GM19397 (cell line): Measurements from ENCODE around the gene TEX30.

Experiments used
- ATAC-seq: cut with Tn5 transposase; IDR thresholded peaks from one replicate; pipeline ENCODE4 v1.9.1; 2021; ENCODE audit warnings: mild to moderate bottlenecking, moderate library complexity; ENCODE audit not compliant: unreplicated experiment

TEX30 gene

DNA sequence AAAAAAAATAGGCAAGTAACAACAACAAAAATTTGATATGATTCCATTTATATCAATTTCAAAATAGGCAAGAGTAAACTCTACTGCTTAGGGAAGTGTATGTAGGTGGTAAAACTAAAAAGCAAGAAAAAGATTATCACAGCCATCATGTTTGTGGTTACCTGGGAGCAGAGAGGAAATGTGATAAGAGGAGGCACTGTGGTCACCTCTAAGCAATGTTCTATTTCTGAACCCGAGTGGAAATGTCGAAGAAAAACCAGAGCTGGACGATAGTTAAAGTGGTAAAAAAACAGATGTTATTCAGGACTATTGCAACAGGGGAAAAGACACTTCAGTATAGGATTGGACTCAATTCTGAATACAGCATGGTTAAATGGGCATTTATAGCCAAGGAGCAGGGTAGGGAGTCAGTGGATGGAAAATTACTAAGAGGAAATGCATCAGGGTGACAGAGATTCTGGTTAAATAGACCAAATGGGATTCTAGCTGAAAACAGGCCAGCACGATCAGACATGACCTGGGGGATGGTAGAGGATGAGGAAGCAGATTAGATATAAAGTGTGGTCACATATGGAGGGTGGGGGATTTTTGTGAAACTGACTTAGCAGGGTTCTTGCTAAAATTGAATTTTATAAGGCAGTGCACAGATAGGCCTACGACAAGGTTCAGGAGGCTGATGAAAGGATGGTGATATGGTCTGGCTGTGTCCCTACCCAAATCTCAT is 6.0 kb upstream of the TEX30 start:
- no peak for ATAC-seq

DNA sequence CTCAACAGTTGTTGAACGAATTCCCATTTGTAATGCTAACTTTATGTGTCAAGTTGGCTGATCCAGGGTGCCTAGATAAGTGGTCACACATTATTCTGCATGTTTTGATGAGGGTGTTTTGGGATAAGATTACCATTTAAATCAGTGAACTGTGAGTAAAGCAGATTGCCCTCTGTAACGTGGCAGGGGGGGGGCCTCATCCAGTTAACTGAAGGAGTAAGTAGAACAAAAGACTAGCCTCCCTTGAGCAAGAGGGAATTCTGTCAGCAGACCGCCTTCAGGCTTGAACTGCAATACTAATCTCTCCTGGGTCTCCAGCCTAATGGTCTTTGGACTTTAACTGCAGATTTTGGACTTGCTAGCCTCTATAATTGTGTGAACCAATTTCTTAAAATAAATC is 4.2 kb upstream of the TEX30 start:
- ATAC-seq = no peak

DNA sequence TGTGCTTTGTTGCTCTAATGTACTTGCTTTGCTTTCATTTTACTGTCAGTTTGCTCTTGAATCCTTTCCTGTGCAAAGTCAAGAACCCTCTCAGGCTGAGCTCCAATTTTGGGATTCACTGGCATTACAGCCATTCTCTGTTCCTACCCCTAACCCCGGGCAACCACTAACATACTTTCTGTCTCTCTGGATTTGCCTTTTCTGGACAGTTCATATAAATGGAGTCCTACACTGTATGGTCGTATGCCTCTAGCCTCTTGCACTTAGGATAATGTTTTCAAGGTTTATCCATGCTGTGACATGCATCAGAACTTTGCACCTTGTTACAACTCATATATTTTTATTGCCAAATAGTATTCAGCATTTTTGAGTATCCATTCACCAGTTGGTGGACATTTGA is 2.7 kb upstream of the TEX30 start:
- no peak for ATAC-seq

DNA sequence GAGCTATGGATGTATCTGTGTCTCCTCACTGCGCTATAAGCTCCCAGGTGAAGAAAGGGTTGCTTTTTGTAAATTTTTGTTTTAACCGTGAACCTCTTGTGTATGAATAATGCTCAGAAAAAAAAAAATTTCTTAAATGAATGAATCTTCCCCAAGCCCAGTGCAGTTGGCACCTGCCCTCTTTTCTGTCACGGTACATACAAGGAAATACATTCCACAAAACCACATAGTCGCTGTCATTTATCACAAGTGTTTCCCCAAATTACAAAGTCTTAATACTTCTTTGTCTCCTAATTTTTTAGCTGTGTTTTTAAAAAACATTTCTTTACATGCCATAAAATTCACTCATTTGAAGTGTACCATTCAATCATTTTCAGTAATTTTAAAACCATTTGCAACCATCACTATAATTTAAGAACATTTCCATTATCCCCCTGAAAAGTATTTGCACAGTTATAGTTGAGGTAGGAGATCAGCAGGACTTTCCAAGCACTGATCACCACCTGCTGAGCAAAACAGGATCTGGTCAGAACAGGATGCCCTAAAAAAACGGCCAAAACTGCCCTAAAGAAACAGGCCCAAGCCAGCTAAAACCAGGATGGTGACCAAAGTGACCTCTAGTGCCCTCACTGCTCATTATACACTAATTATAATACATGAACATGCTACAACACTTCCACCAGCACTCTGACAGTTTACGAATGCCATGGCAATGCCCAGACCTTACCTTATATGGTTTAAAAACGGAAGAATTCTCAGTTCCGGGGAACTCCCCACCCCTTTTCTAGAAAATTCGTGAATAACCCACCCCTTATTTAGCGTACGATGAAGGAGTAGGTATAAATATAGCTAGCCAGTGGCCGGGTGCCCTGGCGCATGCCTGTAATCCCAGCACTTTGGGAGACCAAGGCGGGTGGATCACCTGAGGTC is 1.3 kb upstream of the TEX30 start:
- ATAC-seq = no peak

DNA sequence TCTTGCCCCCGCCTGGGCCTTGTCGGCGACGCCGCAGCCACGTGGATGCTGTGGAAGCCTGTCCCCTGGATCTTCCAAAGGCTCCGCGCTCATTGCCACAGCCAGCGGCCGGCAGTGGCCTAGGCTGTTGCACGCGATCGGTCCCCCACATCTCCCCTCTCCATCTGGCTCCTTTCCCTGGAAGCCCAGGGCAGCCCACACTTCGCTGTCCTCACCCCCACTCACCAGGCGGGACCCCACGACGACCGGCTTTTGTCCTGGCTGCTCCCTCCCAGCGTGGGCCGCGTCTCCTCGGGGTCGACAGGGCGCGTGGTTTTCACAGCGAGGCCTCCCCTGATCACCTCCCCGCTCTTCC is 605 bp upstream of the TEX30 start:
- no peak for ATAC-seq

DNA sequence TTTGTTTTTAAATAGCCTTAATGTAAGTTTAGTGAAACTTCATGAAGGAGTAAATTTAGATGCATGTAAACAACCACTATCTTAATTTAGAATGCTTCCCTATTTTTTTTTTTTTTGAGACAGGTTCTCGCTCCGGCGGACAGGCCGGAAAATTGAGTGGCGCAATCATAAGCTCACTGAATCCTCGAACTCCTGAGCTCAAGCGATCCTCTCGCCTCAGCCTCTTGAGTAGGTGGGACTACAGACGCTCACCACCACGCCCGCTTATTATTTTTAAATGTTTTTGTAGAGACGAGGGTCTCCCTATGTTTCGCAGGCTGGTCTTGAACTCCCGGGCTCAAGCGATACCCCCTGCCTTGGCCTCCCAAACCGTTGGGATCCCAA is 1.6 kb downstream of the TEX30 start:
- no peak for ATAC-seq

DNA sequence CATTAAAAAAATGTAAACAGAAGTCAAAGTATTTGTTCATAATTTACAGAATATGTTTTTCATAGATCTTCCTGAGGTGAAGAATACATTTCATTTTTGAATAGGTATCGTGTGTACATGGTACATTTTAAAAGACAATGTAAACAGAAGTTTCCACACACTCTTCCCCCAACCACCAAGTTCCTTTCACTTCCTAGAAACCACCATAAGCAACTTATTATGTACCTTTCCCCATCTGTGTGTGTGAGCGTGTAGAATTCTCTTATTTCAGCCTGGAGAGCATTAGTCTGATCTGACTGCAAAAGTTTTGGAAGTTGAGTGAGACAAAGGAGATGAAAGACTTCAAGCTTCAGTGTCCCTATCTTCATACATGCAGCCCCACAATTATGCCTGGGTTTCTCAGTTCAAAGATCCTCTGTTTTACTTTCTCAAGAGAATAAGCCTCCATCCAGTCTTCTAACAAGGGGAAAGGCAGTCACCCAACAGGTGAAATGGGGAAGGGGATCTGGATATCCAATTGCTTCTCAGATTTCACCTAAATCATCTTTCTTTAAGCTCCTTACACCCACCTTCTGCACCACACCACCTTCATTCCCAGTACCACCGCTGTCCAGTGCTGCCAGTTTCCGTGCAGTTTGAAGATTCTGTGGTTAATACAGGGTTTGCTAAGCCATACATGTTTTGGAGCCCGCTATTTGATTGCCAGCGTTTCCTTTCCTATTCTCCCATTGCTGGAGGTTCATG is 2.1 kb downstream of the TEX30 start:
- no peak for ATAC-seq

DNA sequence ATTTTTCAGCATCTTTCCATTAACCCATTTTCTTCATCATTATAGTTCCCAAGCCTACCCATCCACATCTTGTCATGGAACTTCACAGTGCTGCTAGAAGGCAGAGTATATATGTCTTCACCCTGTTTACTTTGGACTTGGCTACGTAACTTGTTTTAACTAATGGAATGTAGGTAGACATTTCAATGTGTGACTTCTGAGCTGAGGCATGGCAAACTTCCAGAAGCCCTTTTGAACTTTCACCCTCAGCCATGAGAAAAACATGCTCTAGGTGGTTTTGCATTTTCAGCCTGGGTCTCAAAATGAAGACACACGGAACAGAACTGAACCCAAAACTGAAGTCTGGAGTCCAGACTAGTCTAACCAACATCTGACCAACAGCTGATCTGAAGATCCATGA is 3.2 kb downstream of the TEX30 start:
- ATAC-seq = no peak

DNA sequence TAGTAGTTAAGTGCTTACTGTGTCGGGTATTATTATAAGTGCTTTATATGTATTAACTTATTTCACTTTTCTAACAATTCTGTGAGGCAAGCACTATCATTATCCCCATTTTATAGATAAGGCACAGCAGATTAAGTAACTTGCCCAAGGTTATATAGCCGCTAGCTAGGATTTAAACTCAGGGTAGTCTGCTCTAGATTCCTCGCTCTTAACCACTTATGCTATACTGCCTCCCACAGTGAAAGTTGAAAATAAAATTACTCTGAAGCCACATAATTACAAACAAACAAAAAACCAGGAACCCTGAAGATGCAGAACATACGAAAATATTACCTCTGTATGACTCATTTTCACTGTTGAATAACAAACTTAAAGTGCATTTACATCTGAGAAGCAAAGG is 3.9 kb downstream of the TEX30 start:
- no peak for ATAC-seq

DNA sequence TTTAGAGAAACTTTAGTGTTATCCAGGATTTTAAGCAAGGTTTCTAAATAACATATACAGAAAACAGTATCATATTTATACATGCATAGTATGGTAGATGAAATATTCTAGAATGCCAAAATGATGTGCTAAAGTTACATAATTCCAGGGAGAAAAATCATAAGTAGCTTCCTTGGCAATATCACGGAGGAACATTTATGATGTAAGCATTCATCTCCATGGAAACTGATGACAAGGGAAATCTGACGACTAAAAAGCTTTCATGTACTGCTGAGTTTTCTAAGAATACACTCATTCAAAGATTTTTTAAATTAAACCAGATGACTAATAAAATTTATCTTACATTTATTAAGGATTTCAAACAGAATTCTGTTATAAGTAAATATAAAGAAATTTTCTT is 4.7 kb downstream of the TEX30 start:
- no peak for ATAC-seq

DNA sequence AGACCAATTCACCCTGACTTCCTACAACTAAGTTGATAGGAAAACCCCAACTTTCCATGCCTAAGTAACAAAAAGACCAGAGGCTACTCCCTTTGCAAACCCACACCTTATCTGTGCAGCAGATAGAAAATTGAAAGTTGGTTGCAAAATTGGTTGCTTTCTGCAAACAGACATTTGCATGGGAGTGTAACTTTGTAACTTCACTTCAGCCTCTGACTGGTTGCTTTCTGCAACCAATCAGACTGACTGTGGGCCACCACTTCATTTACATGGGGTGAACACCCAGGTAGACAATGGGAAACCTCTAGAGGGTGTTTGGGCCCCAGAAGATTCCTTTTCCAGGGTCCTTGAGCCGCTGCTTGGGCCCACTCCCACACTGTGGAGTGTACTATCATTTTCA is 9.8 kb downstream of the TEX30 start:
- ATAC-seq = no peak

DNA sequence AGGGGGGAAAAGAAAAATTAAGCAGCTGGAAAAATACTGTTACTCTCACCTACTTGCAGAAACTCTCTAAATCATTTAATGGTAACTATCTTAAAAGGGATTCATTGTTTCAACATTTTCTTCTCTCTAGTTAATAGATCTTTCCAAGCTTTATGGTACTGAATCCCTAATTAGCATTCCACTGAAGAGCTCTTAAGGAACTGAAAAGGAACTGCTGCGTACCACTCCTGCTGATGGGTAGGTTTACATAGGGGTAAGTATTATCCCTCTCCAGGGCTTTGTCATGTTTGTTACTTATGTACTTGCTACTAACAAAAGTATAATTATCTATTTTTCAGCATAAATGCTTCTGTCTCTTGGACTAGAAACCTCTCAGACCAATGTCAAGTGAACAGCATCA is 12.5 kb downstream of the TEX30 start:
- no peak for ATAC-seq

DNA sequence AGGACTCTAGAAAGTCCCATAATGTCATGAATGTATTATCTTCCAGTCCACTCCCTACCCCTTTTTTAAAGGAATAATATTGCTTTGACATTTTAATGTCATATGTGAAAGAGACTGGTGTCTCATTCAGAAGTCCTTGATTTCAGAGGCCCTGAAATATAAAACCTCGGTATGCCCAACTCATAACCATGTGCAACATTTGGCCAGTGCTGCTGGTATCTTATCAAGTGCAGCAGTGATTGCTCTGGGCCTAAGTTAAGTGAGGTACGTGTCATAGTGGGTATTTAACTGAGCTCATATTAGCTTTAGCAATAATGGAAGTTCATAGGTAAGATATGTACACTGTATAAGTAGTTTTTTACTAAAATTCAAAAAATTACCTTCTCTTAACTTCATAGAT is 14.7 kb downstream of the TEX30 start:
- no peak for ATAC-seq

DNA sequence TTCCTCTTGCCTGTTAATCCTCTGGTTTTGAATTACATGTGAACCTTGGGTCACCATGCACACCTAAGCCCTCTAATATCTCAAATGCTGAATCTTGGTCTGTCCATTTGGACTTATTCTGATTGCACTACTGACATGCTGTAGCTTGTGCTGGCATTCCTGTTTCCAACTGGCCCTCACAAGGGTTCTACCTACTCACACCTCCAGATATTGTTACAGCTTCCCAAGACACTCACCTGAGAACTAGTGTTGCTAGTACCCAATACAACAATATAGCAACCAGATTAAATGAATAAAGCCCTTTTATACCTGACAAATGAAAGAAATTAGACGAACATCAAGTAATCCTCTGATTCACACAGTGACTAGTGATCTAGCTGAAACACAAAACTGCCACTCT is 16.6 kb downstream of the TEX30 start:
- no peak for ATAC-seq

DNA sequence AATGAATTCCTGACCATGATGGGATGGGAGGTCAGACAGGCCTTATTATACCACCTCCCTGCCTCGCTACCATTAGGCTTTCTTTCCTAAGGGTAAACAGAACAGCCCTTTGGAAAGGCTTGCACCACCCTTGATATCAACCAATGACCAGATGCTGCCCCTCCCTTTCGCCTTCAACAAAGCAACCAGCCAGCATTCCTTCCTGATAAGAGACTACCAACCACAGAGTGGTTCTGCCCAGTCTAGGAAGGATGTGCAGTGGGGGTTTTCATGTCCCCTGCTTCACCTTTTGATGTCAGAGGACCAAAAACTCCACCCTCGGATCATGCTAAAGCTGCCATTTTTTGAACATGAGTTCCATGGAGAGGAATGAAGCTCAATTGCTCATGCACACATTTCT is 21.7 kb downstream of the TEX30 start:
- ATAC-seq = no peak

DNA sequence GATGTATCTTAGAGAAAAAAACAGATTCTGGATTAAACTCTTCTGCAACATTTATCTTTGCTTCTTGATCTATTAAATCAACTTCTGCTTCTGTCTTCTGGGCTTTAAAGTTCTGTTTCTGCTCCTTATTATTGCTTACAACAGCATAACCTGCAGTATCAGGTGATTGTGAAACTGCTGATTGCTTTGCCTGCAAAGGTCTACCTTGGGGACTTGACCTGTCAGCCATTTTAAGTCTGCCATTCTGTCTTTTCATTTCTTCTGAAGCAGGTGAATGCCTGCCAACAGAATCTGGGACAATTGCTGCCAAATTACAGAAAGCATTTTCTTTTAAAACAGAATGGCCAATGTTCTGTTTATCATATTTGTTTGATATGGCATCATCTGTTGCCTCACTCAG is 31.1 kb downstream of the TEX30 start:
- ATAC-seq = no peak

DNA sequence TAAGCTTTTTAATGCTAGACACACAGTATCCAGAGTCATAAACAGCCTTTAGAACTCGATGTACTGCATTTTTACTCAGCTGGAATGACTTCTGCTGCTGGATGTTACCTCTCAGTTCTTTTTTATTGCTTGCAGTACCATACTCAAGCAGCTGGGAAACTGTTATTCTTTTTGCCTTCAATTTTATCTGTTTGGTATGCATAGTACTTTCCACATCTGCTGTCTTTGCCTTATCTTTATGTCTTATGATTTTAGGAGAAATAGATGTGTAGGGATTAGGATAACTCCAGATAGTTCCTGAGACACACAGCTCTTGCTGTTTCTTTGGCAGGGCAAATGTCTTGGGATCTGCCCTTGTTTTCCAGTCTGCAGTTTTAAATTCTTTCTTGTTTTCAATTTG is 31.5 kb downstream of the TEX30 start:
- no peak for ATAC-seq

DNA sequence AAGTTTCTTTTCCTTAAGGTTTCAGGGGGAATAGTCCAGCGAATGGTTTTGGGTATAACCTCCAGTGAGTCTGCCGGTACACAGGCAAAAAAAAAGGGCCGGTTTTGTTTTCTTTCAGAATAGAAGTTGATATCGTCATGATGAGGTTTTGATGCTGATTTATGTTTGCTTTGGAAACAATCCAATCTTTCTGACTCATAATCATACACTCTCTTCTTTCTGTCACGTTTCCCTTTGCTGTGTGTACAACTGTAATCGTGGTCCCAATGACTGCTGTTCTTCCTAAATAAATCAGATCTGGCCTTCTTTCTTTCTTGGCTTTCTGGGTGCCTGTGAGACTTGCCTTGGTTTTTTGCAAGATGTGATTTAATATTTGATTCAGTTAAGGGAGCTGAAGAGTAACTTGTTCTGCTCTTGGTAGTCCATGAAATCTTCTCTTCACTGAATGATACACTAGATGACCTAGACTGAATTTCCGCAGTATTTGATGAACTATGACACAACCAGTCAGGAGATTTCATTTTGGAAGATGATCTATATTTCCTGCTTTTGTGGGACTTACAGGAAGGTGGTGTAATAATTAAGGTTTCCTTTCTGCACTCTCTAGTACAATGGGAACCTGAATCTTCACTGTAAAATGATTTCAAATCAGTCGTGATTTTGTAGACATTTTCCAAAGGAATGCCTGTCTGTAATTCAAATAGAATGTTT is 43.9 kb downstream of the TEX30 start:
- ATAC-seq = no peak

DNA sequence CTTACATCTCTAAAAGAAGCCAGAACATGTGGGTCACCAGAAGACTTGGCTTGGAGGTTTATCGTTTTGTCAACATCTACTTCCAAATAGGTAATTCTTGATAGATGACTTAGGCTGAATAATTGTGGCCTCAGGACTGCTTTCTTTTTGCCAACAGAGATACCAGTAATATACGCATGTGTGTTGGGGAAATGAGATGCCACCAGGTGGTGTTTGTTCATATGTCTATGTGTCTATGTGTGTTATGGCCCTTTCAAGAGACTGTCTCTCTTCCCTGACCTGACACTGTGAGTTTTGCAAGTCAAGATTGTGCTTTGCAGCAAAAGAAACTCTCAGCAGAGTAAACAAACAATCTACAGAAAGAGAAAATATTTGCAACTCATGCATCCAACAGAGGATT is 47.2 kb downstream of the TEX30 start:
- no peak for ATAC-seq

DNA sequence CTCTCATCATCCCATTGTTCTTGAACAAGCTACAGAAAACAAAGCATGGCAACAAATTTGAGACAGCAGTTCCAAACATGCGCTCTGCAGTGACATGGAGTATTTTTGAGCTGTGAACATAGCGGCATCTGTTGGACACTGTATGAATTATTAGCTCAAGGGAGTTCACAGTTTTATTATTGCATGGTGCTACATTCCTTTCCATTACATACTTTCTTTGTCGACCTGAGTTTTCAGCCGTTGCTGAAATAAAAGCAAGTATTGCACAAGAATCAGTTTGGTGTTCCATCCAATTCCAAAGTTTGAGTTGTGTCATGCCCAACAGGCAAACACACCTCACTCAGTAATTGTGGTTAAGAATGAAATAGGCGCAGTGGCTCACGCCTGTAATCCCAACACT is 48.7 kb downstream of the TEX30 start:
- ATAC-seq = no peak

DNA sequence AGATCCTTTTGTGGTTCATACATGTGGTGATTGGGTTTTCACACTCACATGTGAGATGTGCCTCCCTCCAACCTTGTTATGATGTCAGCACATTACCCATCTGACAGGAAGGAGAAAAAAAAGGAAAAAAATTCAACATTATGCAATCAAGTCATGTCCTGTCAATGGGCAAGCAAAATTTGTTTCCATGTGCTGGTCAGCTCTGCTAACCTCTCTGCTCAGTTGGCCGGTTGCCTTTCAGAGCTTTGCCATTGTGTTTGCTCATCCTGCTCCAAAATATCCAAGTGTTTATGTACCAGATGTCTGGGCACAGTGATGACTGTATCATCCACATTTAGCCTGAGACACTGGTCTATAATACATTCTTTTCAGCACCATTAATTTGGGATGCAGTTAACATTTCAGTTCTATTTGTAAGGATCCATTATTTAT is 51.8 kb downstream of the TEX30 start:
- no peak for ATAC-seq
